Esophagus muscularis mucosa (tissue), 4 donors: ENCODE measurements around the gene TRPV4.

ENCODE experiments used
- CTCF ChIP-seq, 3 experiments: fragments of 200-600 bp in 2 of 3; fragments of 450-650 bp in 1 of 3; sonication (generic) in 2 of 3; IDR thresholded peaks; one replicate each; pipeline ENCODE4 v1.5.1; 2017 to 2019; ENCODE audit warnings: antibody characterized with exemption in 3 of 3, mild to moderate bottlenecking in 2 of 3, moderate library complexity in 1 of 3
- EP300 ChIP-seq: sonication (generic); formaldehyde crosslinking; IDR thresholded peaks from one replicate; pipeline ENCODE4 v1.6.1; 2017; ENCODE audit warnings: antibody characterized with exemption
- POLR2A ChIP-seq: fragments of 450-650 bp; IDR thresholded peaks from one replicate; pipeline ENCODE4 v1.6.1; 2017; ENCODE audit warnings: antibody characterized with exemption, moderate library complexity, mild to moderate bottlenecking, low read depth
- POLR2AphosphoS5 ChIP-seq, 2 donors: sonication (generic); formaldehyde crosslinking; IDR thresholded peaks; one replicate each; pipeline ENCODE4 v1.6.1; 2017; ENCODE audit warnings: antibody characterized with exemption in 2 of 2

GRCh38 chr12:109771746-109772621 is 61.2 kb downstream of the TRPV4 start:
- TF ChIP-seq POLR2A = no peak
- no peak for TF ChIP-seq CTCF (IDR thresholded peaks at IDR 0.05)
- no peak for TF ChIP-seq EP300
- no peak for TF ChIP-seq POLR2AphosphoS5 (IDR thresholded peaks at IDR 0.05)
